ENCODE measurements around the gene FUT7. TPM values are rescaled to one million over a fixed set of nuclear protein-coding genes. Genes with fewer than 3 reads are reported as not detected.

The FUT7 gene
- total RNA-seq, 4 donors from 2014 or later = not detected

DNA sequence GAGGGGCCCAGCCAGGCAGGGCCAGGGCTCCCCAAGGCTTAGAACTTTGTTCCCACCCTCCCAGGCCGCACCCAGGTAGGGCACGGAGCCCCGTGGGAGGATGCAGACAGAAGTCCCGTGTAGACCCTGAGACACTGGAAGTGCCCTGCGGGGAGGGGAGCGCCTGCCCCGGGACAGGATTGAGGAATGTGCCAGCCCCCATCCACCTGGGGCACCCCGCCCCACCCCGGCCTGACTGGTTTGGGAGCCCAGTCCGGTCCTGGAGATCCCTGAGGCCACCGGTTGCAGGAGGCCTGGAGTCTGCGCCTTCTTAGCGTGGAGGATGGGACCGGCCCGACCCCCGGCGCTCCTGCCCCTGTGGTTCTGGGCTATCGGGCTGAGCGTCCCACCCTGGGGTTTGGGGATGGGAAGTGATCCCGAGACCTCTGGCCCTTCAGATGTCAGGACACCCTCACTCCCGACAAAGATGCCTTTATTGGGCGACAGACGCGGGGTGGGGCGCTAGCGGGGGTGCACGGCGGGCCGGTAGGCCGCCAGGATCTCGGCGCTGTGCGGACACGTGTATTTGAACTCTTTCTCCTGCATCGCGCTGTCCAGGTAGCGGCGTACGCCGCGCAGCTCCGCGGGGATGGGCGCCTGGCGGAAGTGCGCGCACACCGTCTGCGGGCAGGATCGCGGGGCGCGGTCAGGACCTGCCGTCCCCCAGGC, 37.6 kb downstream of the FUT7 start:
- Histone ChIP-seq H3K4me3 (replicated peaks in 1 of 3) (peak overlapping the region in 1 of 3 donors; percentile 24), H3K36me3 (no peaks in the 10 kb centered on the region), H3K9me3 (no peaks in the 10 kb centered on the region), H3K27me3 (no peaks in the 10 kb centered on the region), H3K4me1 (peaks cover 46 to 69% of the 10 kb centered on the region in 2 donors), H3K27ac (peak overlapping the region in 1 of 3 donors; percentile 78)
- DNase-seq = no peak
- intact Hi-C loops (cut with DNase I) = no loop called here
- TF ChIP-seq, protein P1, sequence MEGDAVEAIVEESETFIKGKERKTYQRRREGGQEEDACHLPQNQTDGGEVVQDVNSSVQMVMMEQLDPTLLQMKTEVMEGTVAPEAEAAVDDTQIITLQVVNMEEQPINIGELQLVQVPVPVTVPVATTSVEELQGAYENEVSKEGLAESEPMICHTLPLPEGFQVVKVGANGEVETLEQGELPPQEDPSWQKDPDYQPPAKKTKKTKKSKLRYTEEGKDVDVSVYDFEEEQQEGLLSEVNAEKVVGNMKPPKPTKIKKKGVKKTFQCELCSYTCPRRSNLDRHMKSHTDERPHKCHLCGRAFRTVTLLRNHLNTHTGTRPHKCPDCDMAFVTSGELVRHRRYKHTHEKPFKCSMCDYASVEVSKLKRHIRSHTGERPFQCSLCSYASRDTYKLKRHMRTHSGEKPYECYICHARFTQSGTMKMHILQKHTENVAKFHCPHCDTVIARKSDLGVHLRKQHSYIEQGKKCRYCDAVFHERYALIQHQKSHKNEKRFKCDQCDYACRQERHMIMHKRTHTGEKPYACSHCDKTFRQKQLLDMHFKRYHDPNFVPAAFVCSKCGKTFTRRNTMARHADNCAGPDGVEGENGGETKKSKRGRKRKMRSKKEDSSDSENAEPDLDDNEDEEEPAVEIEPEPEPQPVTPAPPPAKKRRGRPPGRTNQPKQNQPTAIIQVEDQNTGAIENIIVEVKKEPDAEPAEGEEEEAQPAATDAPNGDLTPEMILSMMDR (IDR thresholded peaks at IDR 0.05) = no peak
- no peak for TF ChIP-seq POLR2A (IDR thresholded peaks at IDR 0.05)
- WGBS, 2 donors = 65 to 71% methylated on average over 16 to 19 of the region's 54 CpGs

DNA sequence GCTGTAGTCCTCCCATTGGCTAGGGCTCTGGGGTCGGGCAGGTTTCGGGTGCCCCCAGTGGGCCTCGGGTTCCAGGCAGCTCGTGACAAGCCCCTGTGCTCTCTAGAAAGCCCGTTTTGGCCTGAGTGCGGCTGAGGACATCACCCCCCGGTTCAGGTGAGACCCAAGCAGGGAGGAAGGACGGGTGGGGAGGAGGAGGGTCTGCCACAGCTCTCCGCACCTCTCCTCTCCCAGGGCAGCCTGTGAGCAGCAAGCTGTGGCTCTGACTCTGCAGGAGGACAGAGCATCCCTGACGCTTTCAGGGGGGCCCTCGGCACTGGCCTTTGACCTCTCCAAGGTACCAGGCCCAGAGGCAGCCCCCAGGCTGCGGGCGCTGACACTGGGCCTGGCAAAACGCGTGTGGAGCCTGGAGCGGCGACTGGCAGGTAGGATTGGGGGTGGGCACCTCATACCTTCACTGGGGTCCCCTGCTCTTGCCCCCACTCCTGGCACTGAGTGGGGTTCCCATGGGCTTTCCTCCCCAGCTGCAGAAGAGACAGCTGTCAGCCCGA, 39.0 kb downstream of the FUT7 start:
- TF ChIP-seq, protein P1 (IDR thresholded peaks at IDR 0.05) = no peak
- no peak for TF ChIP-seq POLR2A (IDR thresholded peaks at IDR 0.05)
- Histone ChIP-seq H3K9me3 (no peaks in the 10 kb centered on the region), H3K4me1 (peaks cover 46 to 62% of the 10 kb centered on the region in 2 donors), H3K27me3 (no peaks in the 10 kb centered on the region), H3K36me3 (no peaks in the 10 kb centered on the region), H3K27ac (peak overlapping the region in 2 of 3 donors; percentile 35 to 78), H3K4me3 (replicated peaks in 1 of 3) (peak overlapping the region in 2 of 3 donors; percentile 46 to 75)
- no CpG with 5 or more reads among the region's 18 CpGs for WGBS, 2 donors
- intact Hi-C loops (cut with DNase I) = no loop called here
- no peak for DNase-seq

DNA sequence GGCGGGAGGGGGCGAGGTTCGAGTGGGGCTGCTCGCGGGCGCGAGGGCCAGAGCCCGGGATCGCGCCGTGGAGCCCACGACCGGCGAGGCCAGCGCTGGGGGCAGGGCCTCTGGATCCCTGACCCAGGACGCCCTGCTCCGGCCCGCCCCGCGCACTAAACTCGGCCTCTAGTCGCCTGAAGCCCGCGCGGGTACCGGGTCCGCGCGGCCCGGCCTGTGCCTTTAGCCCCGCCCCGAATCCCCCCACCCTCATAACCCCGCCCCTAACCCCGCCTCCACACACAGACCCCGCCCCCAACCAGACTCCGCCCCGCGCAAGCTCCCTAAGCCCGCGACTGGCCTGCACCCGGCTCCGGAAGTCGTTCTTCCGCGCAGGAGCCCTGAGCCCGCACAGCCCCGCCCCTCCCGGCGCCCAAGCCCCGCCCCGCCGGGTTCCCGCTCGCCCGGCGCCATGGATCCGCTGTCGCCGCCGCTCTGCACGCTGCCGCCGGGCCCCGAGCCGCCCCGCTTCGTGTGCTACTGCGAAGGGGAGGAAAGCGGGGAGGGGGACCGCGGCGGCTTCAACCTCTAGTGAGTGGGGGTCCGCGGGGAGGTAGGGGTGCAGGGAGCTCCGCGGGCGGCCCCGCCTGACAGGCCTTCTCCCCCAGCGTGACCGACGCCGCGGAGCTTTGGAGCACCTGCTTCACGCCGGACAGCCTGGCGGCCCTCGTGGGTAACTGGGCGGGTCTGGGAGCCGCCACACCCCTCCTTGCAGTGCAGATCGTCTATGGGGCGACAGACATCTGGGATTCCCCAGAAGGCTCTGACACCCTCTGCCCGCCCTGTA, 39.7 kb downstream of the FUT7 start, which contains the start of gene PAXX:
TSS of gene PAXX (plus strand) at position 430 of the 826 bp plus-strand sequence. CDS start at position 452, 22 bp downstream.
- Histone ChIP-seq H3K4me1 (peaks cover 44 to 55% of the 10 kb centered on the region in 2 donors), H3K9me3 (no peaks in the 10 kb centered on the region), H3K4me3 (replicated peaks in 1 of 3) (peak within 1 kb of the TSS in 2 of 3 donors; percentile 46 to 75), H3K36me3 (no peaks in the 10 kb centered on the region), H3K27me3 (no peaks in the 10 kb centered on the region), H3K27ac (peak within 1 kb of the TSS; percentile 57 to 78 (median 74))
- TF ChIP-seq, protein P1 (IDR thresholded peaks at IDR 0.05) = peak in 1 of 6 experiments; percentile 12
- peak in 1 of 2 donors; percentile 53 for TF ChIP-seq POLR2A (IDR thresholded peaks at IDR 0.05)
- peak; percentile 91 to 92 for DNase-seq
- intact Hi-C loops (cut with DNase I) = no loop called here
- WGBS, 2 donors = 13% methylated on average over 3 of the region's 92 CpGs; no CpG with 5 or more reads in 1 of the 2 donors

DNA sequence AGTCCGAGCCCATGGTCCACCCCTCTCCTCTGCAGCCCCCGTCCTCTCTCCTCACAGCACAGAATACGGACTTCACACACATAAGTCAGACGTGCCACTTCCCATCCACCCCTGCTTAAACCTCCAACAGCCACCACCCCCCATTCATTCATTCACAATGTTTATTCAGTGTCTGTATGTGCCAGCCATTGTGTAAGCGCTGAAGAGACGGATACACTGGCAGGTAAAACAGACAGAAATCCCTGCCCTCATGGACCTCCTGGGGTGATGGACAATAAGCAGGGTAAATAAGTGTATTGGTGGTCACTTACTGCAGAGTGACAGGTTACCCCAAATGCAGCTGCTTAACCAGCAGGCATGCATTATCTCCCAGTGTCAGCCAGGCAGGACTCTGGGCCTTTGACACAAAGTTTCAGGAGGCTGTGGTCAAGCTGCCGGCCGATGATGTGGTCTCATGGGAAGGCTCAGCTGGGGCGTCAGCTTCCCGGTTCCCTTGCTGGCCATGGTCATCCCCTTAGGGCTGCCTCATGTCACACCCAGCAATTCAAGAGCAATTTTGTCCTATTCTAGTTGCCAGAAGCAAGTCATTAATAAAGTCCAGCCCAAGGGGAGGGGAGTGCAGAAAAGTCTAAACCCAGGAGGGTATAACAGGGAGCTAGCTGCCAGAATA, 41.5 kb downstream of the FUT7 start:
- no peak for DNase-seq
- WGBS, 2 donors = 66 to 69% methylated on average over 10 of the region's 10 CpGs
- Histone ChIP-seq H3K4me1 (peaks cover 27 to 39% of the 10 kb centered on the region in 2 donors), H3K4me3 (replicated peaks in 1 of 3) (no peak overlapping the region), H3K27ac (no peak overlapping the region), H3K9me3 (no peaks in the 10 kb centered on the region), H3K27me3 (no peaks in the 10 kb centered on the region), H3K36me3 (no peaks in the 10 kb centered on the region)
- TF ChIP-seq, protein P1 (IDR thresholded peaks at IDR 0.05) = no peak
- no peak for TF ChIP-seq POLR2A (IDR thresholded peaks at IDR 0.05)
- intact Hi-C loops (cut with DNase I) = no loop called here

Measured in thyroid gland (tissue), 4 donors.